Prostate gland (tissue), 2 donors: Measurements from ENCODE around the gene MED15. TPM values are rescaled to one million over a fixed set of nuclear protein-coding genes. Genes with fewer than 3 reads are reported as not detected.
"Not testable (repeated sequence)": the region's sequence is repeated elsewhere in the genome, so short reads cannot be mapped to it uniquely, and the experiment has no call there.

Experiments used
- DNase-seq: peaks from one replicate; pipeline ENCODE4 v3.0.0-alpha.2; 2019; ENCODE audit warnings: low spot score
- H3K27ac ChIP-seq, 2 donors: fragments of 200-600 bp; sonication (generic); 2 replicates each; pipeline ENCODE4 v1.5.1; 2017 to 2019
- H3K27me3 ChIP-seq: fragments of 200-600 bp; sonication (generic); replicated peaks from 2 replicates; pipeline ENCODE4 v1.5.1; 2019; ENCODE audit not compliant: insufficient read depth
- H3K36me3 ChIP-seq, 2 donors: fragments of 200-600 bp; sonication (generic); 1 replicate in 1 of 2; 2 replicates in 1 of 2; pipeline versions ENCODE4 v1.5.1 to v1.8.1; 2017 to 2019
- H3K4me1 ChIP-seq: fragments of 200-600 bp; sonication (generic); replicated peaks from 2 replicates; pipeline ENCODE4 v1.5.1; 2019
- H3K4me3 ChIP-seq, 2 donors: fragments of 200-600 bp; sonication (generic); 2 replicates each; pipeline ENCODE4 v1.5.1; 2017 to 2019
- H3K9me3 ChIP-seq: fragments of 200-600 bp; sonication (generic); 2 replicates; pipeline ENCODE4 v1.5.1; 2017
- POLR2A ChIP-seq: fragments of 450-650 bp; IDR thresholded peaks from one replicate; pipeline ENCODE4 v1.6.1; 2016; ENCODE audit warnings: antibody characterized with exemption, mild to moderate bottlenecking
- POLR2AphosphoS5 ChIP-seq: sonication (generic); formaldehyde crosslinking; IDR thresholded peaks from one replicate; pipeline ENCODE4 v1.6.1; 2017; ENCODE audit warnings: antibody characterized with exemption
- WGBS: methylation state at CpG from one replicate; pipeline ENCODE4 v1.1.5; 2018; 5-methylcytosine and 5-hydroxymethylcytosine counted together
- intact Hi-C: fragments of 100-400 bp; cut with DNase I; formaldehyde crosslinking; loops from one replicate; pipeline ENCODE4 v1.14.2; 2022
- total RNA-seq, 2 donors: library from RNA; depleted of rRNA; stranded (reverse); fragments of >200 nt; gene quantifications; one replicate each; pipeline ENCODE4 v1.1.0, GENCODE V29; 2016
- TF ChIP-seq, protein P1 (sequence below), 4 experiments: fragments of 200-600 bp in 2 of 4; fragments of 450-650 bp in 2 of 4; sonication (generic) in 2 of 4; IDR thresholded peaks; 1 replicate in 3 of 4; 2 replicates in 1 of 4; pipeline ENCODE4 v1.5.1; 2016 to 2019; ENCODE audit warnings: antibody characterized with exemption in 4 of 4, mild to moderate bottlenecking in 2 of 4, moderate library complexity in 2 of 4

The MED15 gene
- total RNA-seq, 2 donors from 2014 or later: 43.2 to 87.1 TPM

DNA sequence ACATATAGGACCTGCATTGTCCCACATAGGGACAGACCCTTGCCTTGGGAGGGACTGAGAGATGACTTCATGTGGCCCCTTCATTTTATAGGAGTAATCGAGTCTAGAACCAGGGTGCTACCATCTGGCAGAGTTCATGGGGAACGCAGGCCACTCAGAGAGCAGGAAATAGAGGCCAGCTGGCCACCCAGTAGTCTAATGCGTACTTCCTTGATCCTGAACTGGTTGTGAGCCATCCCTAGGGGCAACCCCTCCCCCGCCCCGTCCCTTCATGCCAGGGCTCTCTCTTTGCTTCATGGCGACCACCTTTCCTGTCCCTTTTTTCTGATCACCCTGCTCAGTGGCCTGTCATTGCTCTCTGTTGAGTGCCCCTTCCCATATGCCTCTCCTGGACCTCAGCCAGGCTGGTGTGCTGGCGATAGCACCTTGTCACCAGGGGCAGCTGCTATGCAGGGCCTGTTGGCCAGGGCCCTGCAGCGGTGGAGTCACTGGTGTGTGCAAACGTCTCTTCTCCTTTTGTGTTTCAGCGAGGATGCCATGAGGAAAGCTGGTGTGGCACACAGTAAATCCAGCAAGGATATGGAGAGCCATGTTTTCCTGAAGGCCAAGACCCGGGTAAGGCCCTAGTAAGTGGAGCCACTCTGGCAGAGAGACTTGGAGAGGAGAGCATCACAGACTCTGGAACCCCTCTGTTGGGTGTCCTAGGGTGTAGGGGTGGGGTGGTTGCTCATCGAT, 29.3 kb downstream of the MED15 start:
- no peaks in the 10 kb centered on the region for H3K27me3 ChIP-seq
- H3K4me3 ChIP-seq: no peak overlapping the region
- TF ChIP-seq, protein P1, sequence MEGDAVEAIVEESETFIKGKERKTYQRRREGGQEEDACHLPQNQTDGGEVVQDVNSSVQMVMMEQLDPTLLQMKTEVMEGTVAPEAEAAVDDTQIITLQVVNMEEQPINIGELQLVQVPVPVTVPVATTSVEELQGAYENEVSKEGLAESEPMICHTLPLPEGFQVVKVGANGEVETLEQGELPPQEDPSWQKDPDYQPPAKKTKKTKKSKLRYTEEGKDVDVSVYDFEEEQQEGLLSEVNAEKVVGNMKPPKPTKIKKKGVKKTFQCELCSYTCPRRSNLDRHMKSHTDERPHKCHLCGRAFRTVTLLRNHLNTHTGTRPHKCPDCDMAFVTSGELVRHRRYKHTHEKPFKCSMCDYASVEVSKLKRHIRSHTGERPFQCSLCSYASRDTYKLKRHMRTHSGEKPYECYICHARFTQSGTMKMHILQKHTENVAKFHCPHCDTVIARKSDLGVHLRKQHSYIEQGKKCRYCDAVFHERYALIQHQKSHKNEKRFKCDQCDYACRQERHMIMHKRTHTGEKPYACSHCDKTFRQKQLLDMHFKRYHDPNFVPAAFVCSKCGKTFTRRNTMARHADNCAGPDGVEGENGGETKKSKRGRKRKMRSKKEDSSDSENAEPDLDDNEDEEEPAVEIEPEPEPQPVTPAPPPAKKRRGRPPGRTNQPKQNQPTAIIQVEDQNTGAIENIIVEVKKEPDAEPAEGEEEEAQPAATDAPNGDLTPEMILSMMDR (IDR thresholded peaks at IDR 0.05): no peak
- no peak for TF ChIP-seq POLR2AphosphoS5
- no peak for TF ChIP-seq POLR2A
- H3K4me1 ChIP-seq: peaks cover 6% of the 10 kb centered on the region
- H3K9me3 ChIP-seq: no peaks in the 10 kb centered on the region
- intact Hi-C loops: no loop called here
- H3K27ac ChIP-seq: no peak overlapping the region
- no peaks in the 10 kb centered on the region for H3K36me3 ChIP-seq
- DNase-seq: no peak
- 83% methylated on average over 12 of the region's 12 CpGs for WGBS

DNA sequence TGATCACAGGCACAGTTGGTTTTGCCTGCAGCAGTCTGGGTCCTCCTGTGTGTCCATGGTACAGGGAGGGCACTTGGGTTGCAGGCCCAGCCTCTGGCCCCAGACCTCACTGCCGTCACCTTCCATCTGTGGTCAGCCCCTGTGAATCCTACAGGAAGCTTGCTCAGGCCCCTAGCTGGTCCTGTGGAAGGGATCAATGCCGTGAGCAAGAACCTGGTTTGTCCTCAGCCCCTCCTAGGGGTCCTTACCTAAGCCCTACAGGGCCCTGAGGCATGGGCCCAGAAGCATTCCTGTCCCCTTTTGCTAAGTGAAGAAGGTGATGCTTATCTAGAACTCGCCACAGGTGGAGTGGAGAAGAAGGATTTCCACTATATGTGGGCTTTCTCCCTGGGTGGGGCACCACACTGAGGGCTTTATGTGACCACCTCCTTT, 29.9 kb downstream of the MED15 start:
- H3K4me3 ChIP-seq: no peak overlapping the region
- 100% methylated on average over 3 of the region's 3 CpGs for WGBS
- H3K4me1 ChIP-seq: peaks cover under 1% of the 10 kb centered on the region
- no peak overlapping the region for H3K27ac ChIP-seq
- DNase-seq: no peak
- H3K9me3 ChIP-seq: no peaks in the 10 kb centered on the region
- intact Hi-C loops: no loop called here
- no peak for TF ChIP-seq POLR2A
- H3K27me3 ChIP-seq: no peaks in the 10 kb centered on the region
- H3K36me3 ChIP-seq: no peaks in the 10 kb centered on the region

DNA sequence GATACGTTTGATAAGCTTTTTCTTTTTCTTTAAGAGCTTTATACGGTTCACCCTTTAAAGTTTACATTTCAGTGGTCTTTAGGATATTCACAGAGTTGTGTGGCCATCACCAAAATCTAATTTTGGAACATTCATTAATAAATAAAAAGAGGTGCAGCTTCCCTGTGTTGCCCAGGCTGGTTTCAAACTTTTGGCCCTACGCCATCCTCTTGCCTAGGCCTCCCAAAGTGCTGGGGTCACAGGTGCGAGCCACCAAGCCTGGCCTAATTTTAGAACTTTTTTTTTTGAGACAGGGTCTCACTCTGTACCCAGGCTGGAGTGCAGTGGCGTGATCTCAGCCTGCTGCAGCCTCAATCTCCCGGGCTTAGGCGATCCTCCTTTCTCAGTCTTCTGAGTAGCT, 30.6 kb downstream of the MED15 start:
- TF ChIP-seq, protein P1 (IDR thresholded peaks at IDR 0.05): no peak
- TF ChIP-seq POLR2AphosphoS5 (no peak), POLR2A (no peak)
- no peaks in the 10 kb centered on the region for H3K36me3 ChIP-seq
- WGBS: 97% methylated on average over 7 of the region's 7 CpGs

DNA sequence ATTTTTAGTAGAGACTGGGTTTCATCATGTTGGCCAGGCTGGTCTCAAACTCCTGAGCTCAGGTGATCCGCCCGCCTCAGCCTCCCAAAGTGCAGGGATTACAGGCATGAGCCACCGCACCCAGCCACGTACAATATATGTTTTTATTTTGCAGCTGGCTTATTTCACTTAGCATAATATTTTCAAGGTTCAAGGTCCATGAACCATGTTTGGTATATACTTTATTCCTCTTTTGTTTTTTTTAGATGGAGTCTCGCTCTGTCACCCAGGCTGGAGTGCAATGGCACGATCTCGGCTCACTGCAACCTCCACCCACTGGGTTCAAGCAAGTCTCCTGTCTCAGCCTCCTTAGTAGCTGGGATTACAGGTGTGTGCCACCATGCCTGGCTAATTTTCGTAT, 31.5 kb downstream of the MED15 start:
- H3K4me1 ChIP-seq, H3K9me3 ChIP-seq, H3K36me3 ChIP-seq, DNase-seq, intact Hi-C loops, H3K27ac ChIP-seq, H3K27me3 ChIP-seq, H3K4me3 ChIP-seq: not testable (repeated sequence)
- WGBS: 98% methylated on average over 8 of the region's 8 CpGs

More for the DNA sequence above, 30.6 kb downstream of the MED15 start:
- Histone ChIP-seq H3K27ac (no peak overlapping the region), H3K27me3 (no peaks in the 10 kb centered on the region), H3K4me3 (no peak overlapping the region), H3K9me3 (no peaks in the 10 kb centered on the region), H3K4me1 (no peaks in the 10 kb centered on the region)
- DNase-seq: no peak
- intact Hi-C loops: no loop called here

DNA sequence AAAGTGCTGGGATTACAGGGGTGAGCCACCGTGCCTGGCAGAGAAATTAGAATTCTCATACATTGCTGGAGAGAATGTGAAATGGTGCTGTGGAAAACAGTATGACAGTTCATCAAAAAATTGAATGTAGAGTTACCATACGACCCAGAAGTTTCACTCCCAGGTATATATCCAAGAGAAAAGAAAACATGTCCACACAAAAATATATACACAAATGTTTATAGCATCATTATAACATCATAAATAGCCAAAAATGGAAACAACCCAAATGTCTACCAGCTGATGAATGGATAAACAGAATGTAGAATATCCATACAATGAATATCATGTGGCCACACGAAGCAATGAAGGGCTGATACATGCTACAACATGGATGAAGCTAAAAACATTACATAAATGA, 34.6 kb downstream of the MED15 start:
- DNase-seq: no peak
- Histone ChIP-seq H3K4me3 (no peak overlapping the region), H3K9me3 (no peaks in the 10 kb centered on the region), H3K27me3 (no peaks in the 10 kb centered on the region), H3K36me3 (no peaks in the 10 kb centered on the region), H3K4me1 (no peaks in the 10 kb centered on the region), H3K27ac (no peak overlapping the region)
- intact Hi-C loops: no loop called here
- WGBS: 91% methylated on average over 3 of the region's 3 CpGs
- TF ChIP-seq POLR2A (no peak), POLR2AphosphoS5 (no peak)
- TF ChIP-seq, protein P1 (IDR thresholded peaks at IDR 0.05): no peak

DNA sequence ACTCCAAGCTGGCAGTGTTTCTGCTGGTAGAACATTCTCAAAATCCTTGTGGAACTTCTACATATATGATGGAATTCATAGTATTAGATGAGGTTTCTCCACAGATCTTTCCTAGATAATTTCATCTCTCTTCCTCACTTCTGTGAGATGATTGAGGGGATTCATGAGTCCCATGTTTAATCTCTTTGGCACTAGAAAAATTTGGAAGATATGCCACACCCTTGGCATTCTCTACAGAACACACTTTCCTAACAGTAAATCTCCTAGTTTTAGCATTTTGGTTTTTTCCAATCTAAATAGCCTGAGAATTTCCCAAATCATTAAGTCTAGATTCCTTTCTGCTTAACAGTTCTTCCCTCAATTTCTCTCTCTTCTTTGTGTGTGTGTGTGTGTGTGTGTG, 35.3 kb downstream of the MED15 start:
- H3K4me3 ChIP-seq: no peak overlapping the region
- intact Hi-C loops: no loop called here
- H3K36me3 ChIP-seq: no peaks in the 10 kb centered on the region
- no peaks in the 10 kb centered on the region for H3K9me3 ChIP-seq
- H3K27me3 ChIP-seq: no peaks in the 10 kb centered on the region
- no peak for TF ChIP-seq POLR2A
- TF ChIP-seq, protein P1 (IDR thresholded peaks at IDR 0.05): no peak
- TF ChIP-seq POLR2AphosphoS5: no peak
- H3K27ac ChIP-seq: no peak overlapping the region
- DNase-seq: no peak
- no peaks in the 10 kb centered on the region for H3K4me1 ChIP-seq

DNA sequence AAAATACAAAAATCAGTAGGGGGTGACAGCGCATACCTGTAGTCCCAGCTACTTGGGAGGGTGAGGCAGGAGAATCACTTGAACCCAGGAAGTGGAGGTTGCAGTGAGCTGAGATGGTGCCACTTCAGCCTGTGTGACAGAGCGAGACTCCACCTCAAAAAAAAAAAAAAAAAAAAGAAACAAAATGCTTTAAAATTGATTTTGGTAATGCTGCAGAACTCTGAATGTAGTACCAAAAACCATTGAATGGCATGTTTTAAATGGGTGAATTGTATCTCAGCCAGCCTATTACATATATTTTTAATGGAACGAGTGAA, 37.9 kb downstream of the MED15 start:
- H3K9me3 ChIP-seq, intact Hi-C loops, H3K27ac ChIP-seq, H3K4me1 ChIP-seq, H3K36me3 ChIP-seq, H3K27me3 ChIP-seq, H3K4me3 ChIP-seq, DNase-seq: not testable (repeated sequence)
- WGBS: 95% methylated on average over 3 of the region's 3 CpGs
